BE2C (cell line): ENCODE measurements around the gene KCTD1.

ENCODE experiments used
- DNase-seq: peaks from one replicate; pipeline ENCODE4 v3.0.0-alpha.2; 2020
- H3K27me3 ChIP-seq: fragments of 250-450 bp; sonication (Bioruptor Pico); 2 replicates; pipeline ENCODE4 v1.5.1; 2020; ENCODE audit warnings: mild to moderate bottlenecking
- H3K36me3 ChIP-seq: fragments of 250-450 bp; sonication (Bioruptor Pico); 2 replicates; pipeline ENCODE4 v1.5.1; 2020; ENCODE audit warnings: mild to moderate bottlenecking
- H3K4me1 ChIP-seq: fragments of 250-450 bp; sonication (Bioruptor Pico); 2 replicates; pipeline ENCODE4 v1.5.1; 2020
- H3K4me3 ChIP-seq: 2 replicates; pipeline ENCODE4 v1.5.1; 2011; ENCODE audit warnings: low read depth, low read length
- H3K9me3 ChIP-seq: fragments of 250-450 bp; sonication (Bioruptor Pico); 2 replicates; pipeline ENCODE4 v1.5.1; 2020
- CTCF ChIP-seq: IDR thresholded peaks from 2 replicates; pipeline ENCODE4 v1.5.1; 2012; ENCODE audit warnings: mild to moderate bottlenecking, low read depth, low read length

Gene KCTD1

GRCh38 chr18:26504831-26505230 lies 43.5 kb downstream of the KCTD1 start:
- H3K4me3 ChIP-seq, result no peak overlapping the region
- TF ChIP-seq CTCF, result no peak
- no peaks in the 10 kb centered on the region for H3K36me3 ChIP-seq
- H3K27me3 ChIP-seq, result no peaks in the 10 kb centered on the region
- no peaks in the 10 kb centered on the region for H3K4me1 ChIP-seq
- no peaks in the 10 kb centered on the region for H3K9me3 ChIP-seq
- no peak for DNase-seq

- Histone ChIP-seq H3K4me3 (no peak overlapping the region), H3K9me3 (no peaks in the 10 kb centered on the region), H3K27me3 (no peaks in the 10 kb centered on the region), H3K4me1 (no peaks in the 10 kb centered on the region), H3K36me3 (no peaks in the 10 kb centered on the region)
- no peak for DNase-seq
- no peak for TF ChIP-seq CTCF
Observed at GRCh38 chr18:26503382-26503781, 45.0 kb downstream of the KCTD1 start.

GRCh38 chr18:26502823-26503222 lies 45.5 kb downstream of the KCTD1 start:
- no peak overlapping the region for H3K4me3 ChIP-seq
- no peak for TF ChIP-seq CTCF
- no peak for DNase-seq
- no peaks in the 10 kb centered on the region for H3K27me3 ChIP-seq
- H3K36me3 ChIP-seq, result no peaks in the 10 kb centered on the region
- no peaks in the 10 kb centered on the region for H3K4me1 ChIP-seq
- H3K9me3 ChIP-seq, result no peaks in the 10 kb centered on the region

- H3K4me3 ChIP-seq, result no peak overlapping the region
- H3K27me3 ChIP-seq, result no peaks in the 10 kb centered on the region
- no peak for DNase-seq
- no peaks in the 10 kb centered on the region for H3K9me3 ChIP-seq
- TF ChIP-seq CTCF, result no peak
- no peaks in the 10 kb centered on the region for H3K4me1 ChIP-seq
- H3K36me3 ChIP-seq, result no peaks in the 10 kb centered on the region
Observed at GRCh38 chr18:26497866-26498265, 50.5 kb downstream of the KCTD1 start.

- no peak for TF ChIP-seq CTCF
- Histone ChIP-seq H3K9me3 (no peaks in the 10 kb centered on the region), H3K4me1 (no peaks in the 10 kb centered on the region), H3K4me3 (no peak overlapping the region), H3K27me3 (no peaks in the 10 kb centered on the region), H3K36me3 (no peaks in the 10 kb centered on the region)
- DNase-seq, result no peak
Observed at GRCh38 chr18:26496528-26496927, 51.8 kb downstream of the KCTD1 start.

- no peak for DNase-seq
- H3K36me3 ChIP-seq, result no peaks in the 10 kb centered on the region
- no peak for TF ChIP-seq CTCF
Observed at GRCh38 chr18:26495287-26495686, 53.1 kb downstream of the KCTD1 start.

More at GRCh38 chr18:26495287-26495686, 53.1 kb downstream of the KCTD1 start:
- no peaks in the 10 kb centered on the region for H3K27me3 ChIP-seq
- H3K4me1 ChIP-seq, result no peaks in the 10 kb centered on the region
- H3K4me3 ChIP-seq, result no peak overlapping the region
- H3K9me3 ChIP-seq, result no peaks in the 10 kb centered on the region
